GM21381 (cell line): ENCODE results near the gene TTR.

ENCODE experiments used
- ATAC-seq: cut with Tn5 transposase; IDR thresholded peaks from one replicate; pipeline ENCODE4 v1.9.1; 2021; ENCODE audit warnings: mild to moderate bottlenecking, moderate library complexity; ENCODE audit not compliant: unreplicated experiment

TTR gene

DNA sequence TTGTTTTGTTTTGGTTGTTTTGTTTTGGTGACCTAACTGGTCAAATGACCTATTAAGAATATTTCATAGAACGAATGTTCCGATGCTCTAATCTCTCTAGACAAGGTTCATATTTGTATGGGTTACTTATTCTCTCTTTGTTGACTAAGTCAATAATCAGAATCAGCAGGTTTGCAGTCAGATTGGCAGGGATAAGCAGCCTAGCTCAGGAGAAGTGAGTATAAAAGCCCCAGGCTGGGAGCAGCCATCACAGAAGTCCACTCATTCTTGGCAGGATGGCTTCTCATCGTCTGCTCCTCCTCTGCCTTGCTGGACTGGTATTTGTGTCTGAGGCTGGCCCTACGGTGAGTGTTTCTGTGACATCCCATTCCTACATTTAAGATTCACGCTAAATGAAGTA lies at the start of gene TTR:
TSS of gene TTR (plus strand) at position 250 of the 400 bp plus-strand sequence. CDS start at position 276, 26 bp downstream.
- ATAC-seq, result no peak

DNA sequence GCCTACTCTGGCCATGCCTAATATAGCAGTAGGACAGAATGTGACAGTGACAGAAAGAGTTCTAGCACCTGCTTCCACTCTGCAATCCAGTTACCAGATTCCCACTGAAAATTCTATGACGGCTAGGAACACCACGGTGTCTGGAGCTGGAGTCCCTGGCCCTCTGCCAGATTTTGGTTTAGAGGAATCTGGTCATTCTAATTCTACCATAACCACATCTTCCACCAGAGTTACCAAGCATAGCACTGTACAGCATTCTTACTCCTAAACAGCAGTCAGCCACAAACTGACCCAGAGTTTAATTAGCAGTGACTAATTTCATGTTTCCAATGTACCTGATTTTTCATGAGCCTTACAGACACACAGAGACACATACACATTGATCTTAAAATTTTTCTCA lies 45.2 kb upstream of the TTR start:
- ATAC-seq, result no peak

DNA sequence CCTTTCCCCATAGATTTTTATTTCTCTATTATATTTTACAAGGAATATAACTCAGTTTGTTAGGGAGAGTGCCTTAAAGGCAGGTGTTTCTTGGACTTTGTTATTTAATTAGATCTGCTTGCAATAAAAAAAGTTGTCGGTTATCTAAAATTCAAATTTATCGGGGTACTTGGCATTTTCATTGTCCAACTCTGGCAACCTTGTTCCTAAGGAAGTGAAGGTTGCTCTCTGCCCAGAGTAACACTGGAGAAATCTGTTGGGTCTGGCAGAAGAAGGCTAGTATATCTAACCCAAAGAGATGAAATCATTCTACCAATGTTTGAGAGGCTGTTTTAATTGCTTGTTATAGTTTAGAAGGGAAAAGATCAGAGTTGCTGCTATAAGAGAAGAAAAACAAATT lies 42.8 kb upstream of the TTR start:
- no peak for ATAC-seq

DNA sequence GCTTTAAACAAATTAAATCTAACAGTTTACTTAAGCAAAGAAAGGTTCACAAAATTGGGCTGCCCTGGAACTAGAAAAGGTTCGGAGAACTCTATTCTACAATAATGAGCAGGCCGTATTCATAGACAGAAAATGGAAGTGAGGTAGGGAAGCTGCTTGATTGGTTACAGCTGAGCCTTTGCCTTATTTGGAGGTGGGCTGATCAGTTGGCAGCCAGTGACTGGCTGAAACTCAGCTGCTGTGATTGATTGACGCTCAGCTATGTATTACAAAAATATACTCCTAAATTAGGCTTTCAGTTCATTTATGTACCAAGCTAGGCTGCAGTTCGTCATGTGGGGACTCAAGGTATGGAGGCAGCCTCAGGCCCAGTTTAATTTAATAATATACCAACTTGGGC lies 42.3 kb upstream of the TTR start:
- no peak for ATAC-seq

DNA sequence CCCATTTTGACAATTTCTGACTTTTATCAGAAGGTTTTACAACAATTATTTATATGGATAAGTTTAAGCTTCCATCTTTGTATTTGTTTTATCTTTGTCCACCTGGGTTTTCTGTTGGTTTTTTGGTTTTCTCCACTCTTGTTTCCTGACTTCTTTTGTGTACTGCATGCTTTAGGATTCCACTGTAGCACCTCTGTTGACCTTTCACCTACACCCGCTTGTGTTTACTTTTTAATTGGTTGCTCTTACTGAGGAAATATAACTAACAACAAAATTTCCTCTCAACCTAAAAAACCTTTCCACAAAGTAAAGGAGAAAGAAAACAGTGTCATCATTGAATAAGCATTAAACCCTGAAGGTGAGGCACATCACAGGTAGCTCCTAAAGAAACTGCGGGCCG lies 39.8 kb upstream of the TTR start:
- ATAC-seq, result no peak

DNA sequence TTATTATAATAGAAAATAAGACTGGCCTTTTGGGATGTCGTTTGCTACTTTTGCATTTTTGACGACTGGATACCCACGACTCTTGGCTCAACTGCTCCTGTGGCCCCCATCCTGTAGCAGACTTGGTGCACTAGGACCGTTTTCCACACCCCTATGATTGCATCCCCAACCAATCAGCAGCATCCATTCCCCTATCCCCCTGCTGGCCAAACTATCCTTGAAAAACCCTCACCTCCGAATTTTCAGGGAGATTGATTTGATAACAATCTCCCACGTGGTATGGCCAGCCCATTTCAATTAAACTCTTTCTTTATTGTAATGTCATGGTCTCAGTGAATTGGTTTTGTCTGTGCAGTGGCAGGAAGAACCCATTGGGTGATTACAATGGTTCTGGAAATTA lies 37.9 kb upstream of the TTR start:
- no peak for ATAC-seq

DNA sequence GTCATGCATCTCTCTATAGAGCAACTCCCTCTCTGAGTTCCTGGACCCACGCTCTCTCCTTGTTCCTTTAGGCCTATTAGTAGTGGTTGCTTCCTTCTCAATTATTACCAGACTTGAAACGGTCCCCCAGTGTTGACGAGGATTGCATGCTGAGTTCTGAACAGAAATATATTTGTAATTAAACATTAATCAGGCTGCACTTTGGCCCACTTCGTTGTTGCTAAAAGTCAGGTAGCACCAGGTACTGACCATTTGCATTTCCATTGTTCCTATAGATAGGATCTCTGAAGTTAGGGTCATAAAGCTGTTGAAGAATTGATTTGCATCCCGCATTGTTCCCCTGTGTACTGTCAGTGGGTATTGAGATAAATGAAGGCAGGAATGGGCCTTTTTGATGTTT lies 36.9 kb upstream of the TTR start:
- no peak for ATAC-seq

GRCh38 chr18:31555971-31556747 lies 35.5 kb upstream of the TTR start:
- no peak for ATAC-seq

GRCh38 chr18:31557446-31557845 lies 34.2 kb upstream of the TTR start:
- ATAC-seq, result no peak

DNA sequence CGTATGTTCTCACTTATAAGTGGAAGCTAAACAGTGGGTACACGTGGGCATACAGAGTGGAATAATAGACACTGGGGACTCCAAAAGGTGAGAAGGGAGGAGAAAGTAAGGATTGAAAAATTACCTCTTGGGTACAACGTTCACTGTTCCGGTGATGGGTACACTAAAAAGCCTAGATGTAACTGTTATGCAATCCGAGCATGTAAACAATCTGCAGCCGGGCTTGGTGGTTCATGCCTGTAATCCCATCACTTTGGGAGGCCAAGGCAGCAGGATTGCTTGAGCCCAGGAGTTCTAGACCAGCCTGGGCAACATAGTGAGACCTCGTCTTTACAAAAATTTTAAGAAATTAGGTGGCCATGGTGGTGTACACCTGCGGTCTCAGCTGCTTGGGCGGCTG lies 33.1 kb upstream of the TTR start:
- no peak for ATAC-seq

DNA sequence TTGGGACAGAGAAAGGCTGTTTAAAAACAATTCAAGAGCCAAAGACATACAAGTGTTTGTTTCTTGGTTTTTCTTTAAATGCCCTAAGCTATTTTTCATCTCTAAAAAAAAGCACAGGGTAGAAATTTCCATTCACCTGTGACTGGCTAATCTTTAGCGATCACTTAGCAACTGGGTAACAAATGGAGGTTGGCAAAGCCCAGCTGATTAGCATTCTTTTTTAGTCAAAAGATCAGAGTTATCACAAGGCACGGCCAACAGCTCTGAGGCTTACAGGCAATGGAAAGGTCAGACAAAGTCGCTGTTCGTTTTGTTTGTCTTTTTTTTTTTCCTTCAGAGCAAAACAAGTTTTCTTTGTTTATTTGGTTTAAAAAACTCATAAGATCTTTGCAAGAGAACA lies 29.0 kb upstream of the TTR start:
- no peak for ATAC-seq

DNA sequence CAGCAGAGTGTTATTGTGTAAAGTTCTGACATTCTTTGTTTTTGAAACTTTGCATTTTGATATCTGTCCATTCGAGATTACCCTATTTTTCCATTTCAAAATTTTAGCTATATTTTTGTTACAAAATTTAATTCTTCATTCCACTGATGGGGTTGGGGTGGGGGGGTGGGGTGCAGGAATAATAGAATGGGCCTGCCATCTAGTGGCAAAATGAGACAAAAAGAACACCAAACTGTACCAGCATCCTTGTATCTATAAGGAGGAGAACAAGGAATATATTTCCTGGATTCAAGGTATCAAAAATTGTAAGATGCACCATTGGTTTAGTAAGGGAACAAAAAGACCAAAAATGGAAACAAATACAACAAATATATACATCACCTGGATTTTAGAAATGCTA lies 27.9 kb upstream of the TTR start:
- no peak for ATAC-seq

GRCh38 chr18:31565345-31565744 lies 26.3 kb upstream of the TTR start:
- no peak for ATAC-seq

GRCh38 chr18:31565782-31566512 lies 25.7 kb upstream of the TTR start:
- no peak for ATAC-seq

DNA sequence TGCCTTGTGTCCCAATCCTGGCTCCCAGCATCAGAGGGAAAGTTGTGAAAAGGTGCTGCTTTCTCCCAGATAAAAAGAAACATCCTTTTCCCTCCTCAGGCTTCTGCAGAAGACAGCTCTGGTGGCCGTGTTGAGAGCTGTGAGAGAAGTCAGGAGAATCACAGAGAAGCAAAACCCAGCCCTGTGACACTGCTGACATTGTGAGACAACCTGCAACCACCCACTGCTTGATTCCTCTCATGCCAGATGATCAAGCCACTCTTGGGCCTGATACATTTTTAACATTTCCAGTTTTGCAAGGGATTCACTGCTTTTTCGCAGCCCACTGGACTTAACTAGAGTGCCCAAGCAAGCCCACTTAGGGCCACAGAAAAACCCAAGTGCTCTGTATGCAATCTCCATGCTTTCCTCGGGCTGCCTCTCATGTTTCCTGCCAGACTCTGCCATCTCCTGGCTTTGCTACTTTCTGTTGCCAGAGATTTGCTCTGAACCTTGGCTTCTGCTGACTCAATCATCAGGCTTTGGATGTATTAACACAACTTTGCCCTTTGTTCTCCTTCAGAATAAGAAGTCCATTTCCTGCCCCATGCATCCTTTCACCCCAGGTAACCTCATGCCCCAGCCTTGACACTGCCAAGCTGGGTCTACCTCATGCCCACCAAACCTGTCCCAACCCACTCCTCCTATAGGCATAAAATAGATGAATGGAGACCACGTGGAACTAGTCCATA lies 24.9 kb upstream of the TTR start:
- no peak for ATAC-seq

GRCh38 chr18:31572368-31572767 lies 19.3 kb upstream of the TTR start:
- no peak for ATAC-seq

DNA sequence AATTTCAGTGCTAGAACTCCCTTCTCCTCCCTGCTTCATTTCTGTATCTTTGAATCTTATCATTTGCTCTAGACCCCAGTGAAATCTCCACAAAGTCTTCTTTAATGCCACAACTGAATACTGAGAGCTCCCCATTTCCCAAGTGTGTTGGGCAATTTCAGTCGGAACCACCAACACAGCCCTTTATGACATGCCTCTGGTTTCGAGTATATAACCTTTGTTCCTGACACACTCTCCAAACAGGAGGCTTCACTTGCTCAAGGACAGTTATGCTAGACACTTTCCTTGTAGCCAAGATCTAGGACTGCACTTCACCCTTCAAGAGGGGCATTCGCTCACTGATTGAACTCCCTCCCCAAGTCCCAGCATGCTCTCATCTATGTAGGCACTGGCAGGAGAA lies 18.6 kb upstream of the TTR start:
- ATAC-seq, result no peak

- no peak for ATAC-seq
Measured at GRCh38 chr18:31574359-31574758, 17.3 kb upstream of the TTR start.

DNA sequence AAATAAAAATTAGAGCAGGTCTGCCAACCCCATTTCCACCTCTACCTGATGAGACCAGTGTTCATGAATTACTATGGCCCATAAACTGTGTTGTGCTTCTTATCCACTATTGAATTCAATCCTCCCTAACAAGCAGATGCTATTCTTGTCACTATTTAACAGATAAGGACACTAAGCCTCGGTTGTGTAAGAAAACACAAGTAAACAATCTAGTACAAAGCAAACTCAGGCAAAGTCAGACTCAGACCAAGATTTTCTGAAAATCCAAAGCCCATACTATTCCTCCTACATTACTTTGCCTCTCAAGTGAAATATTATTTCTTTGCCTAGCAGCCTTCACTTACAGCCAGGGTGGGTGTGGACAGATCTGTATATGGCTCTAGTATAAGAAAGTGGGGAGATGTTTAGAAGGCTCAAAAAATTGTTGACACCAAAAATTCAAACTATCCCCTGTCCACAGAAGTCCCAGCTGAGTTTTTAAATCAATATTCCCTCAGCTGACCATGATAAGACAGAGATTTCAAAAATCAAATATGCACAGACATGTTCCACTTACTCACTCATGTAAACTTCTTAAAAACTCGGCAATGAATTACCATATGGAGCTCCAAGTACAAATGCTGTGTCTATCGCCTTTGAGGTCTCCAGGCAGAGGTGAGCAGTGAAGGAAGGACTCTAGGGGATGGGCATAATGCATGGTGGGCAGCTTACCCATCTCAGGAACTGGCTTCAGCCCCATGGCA lies 16.0 kb upstream of the TTR start:
- no peak for ATAC-seq

- ATAC-seq, result no peak
Measured at GRCh38 chr18:31576670-31577069, 15.0 kb upstream of the TTR start.

GRCh38 chr18:31577195-31577594 lies 14.5 kb upstream of the TTR start:
- no peak for ATAC-seq
